Uterus (tissue), 2 donors: Measurements from ENCODE around the gene PNLIPRP1.

Experiments used
- POLR2A ChIP-seq, 2 donors: fragments of 450-650 bp; IDR thresholded peaks; one replicate each; pipeline ENCODE4 v1.6.1; 2016; ENCODE audit warnings: antibody characterized with exemption in 2 of 2, mild to moderate bottlenecking in 1 of 2, moderate library complexity in 1 of 2
- TF ChIP-seq, protein P1 (sequence below), 4 experiments: fragments of 200-600 bp in 2 of 4; fragments of 450-650 bp in 2 of 4; sonication (generic) in 2 of 4; IDR thresholded peaks; one replicate each; pipeline ENCODE4 v1.5.1; 2016 to 2019; ENCODE audit warnings: antibody characterized with exemption in 4 of 4, mild to moderate bottlenecking in 2 of 4, moderate library complexity in 1 of 4

DNA sequence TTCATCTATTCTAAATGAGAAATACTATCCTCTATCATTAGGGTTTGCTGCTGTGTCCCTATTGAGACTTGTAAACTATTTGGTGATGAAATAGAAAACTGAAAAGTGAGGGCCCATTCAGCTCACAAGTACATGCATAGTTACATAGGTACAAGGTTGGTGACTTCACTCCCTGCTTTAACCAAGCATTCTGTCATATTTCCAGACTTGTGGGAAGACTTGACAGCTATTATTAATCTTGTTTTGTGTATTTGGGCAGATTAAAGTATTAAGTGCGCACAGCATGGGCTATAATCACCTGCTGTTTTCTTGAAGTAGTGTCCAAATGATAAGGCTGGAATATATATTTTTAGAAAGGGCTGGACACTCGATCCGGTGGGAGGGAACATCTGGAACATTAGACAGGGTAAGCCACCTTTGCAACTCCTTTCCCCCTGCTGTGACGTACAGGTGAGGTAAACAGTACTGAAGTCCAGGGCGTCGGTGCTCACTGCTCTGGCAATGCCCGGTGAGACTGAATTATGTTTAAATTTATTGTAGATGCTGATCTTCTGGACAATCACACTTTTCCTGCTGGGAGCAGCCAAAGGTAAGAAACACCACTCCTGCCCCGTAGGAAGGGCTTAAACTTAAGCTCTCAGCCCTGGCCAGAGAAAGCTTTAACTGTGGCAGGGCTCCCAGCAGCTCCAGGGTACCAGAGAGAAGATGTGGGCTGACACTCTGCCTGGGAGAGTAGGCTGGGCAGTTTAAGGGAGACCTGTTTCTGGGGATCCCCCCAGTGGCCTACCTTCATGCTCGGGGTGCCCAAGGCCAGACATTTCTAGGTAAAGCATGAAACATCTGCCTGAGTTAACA, at the start of gene PNLIPRP1:
- TF ChIP-seq, protein P1, sequence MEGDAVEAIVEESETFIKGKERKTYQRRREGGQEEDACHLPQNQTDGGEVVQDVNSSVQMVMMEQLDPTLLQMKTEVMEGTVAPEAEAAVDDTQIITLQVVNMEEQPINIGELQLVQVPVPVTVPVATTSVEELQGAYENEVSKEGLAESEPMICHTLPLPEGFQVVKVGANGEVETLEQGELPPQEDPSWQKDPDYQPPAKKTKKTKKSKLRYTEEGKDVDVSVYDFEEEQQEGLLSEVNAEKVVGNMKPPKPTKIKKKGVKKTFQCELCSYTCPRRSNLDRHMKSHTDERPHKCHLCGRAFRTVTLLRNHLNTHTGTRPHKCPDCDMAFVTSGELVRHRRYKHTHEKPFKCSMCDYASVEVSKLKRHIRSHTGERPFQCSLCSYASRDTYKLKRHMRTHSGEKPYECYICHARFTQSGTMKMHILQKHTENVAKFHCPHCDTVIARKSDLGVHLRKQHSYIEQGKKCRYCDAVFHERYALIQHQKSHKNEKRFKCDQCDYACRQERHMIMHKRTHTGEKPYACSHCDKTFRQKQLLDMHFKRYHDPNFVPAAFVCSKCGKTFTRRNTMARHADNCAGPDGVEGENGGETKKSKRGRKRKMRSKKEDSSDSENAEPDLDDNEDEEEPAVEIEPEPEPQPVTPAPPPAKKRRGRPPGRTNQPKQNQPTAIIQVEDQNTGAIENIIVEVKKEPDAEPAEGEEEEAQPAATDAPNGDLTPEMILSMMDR (IDR thresholded peaks at IDR 0.05), result no peak
- TF ChIP-seq POLR2A (IDR thresholded peaks at IDR 0.05), result no peak
